Inflammatory macrophage (primary cell): ENCODE results near the gene GNAO1.
A peak's percentile ranks its signal among the peaks of the same experiment; 100 is the strongest.

Experiments used
- DNase-seq, 2 donors: peaks; one replicate each; pipeline ENCODE4 v3.0.0-alpha.2; 2020 to 2022

The GNAO1 gene

DNA sequence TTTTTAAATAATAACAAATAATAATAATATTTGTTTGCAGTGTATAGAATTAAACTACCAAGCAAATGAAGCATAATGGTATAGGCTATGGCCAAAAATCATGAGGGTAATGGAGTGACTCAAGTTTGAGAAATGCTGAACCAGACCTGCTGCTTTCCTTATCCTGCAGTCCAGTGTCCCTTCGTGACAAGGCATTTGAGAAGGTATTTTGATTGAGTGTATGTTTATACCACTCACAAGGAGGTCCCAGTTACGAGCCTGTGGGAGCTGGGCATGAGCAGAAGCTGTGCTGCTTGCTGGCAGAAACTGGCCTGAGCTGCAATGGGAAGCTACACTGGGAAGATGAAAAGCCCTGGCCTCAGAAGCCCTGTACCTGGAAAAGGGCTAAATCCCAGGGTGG is 50.3 kb downstream of the GNAO1 start:
- DNase-seq = no peak

DNA sequence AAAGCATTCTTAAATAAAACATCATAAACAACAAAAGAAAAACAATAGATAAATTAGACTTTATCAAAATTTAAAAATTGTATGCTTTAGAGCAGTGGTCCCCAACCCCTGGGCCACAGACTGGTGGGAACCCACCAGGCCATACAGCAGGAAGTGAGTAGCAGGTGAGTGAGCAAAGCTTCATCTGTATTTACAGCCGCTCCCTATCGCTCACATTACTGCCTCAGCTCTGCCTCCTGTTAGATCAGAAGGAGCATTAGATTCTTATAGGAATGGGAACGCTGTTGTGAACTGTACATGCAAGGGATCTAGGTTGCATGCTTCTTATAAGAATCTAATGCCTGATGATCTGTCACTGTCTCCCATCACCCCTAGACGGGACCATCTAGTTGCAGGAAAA is 51.5 kb downstream of the GNAO1 start:
- DNase-seq = no peak

- no peak for DNase-seq
Observed at GRCh38 chr16:56244612-56245011, 53.3 kb downstream of the GNAO1 start.

GRCh38 chr16:56245197-56245596 is 53.9 kb downstream of the GNAO1 start:
- no peak for DNase-seq

- peak; percentile 10 to 44 for DNase-seq
Observed at GRCh38 chr16:56246051-56246817, 54.9 kb downstream of the GNAO1 start.

DNA sequence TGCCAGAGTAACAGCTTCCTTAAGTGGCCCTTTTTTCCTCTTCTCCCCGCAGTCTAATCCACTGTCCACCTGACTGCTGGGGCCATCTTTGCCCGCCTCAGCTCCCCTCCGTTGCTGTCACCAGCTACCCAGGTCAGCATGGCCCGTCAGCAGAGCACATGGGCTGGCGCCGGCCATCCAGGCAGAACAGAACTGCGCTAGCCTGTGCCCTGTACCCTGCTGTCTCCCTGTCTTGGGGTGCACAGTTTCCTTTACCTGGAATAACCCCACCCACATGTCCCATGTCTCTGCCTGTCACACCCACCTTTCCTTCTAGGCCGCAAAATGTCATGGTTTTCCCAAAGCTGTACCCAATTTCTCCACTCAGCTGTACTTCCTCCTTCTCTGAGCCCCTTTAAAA is 55.7 kb downstream of the GNAO1 start:
- no peak for DNase-seq

DNA sequence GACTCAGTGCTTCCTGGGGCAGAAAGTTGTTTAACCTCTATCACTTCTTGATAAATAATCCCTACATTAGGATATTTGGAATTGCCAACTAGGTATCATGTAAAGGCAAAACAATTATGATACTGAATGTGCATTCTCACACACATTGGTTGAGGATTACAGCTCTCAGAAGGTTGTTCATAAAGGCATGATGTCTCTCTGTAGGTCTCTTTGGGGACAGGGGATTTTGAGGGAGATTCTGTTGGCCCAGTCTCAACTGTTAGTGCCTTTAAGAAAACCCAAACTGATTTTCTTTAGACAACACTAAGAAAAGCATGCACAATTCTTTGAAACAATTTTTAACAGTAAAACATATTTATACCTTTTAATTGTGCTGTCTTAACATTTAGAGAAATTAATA is 56.5 kb downstream of the GNAO1 start:
- DNase-seq = no peak

DNA sequence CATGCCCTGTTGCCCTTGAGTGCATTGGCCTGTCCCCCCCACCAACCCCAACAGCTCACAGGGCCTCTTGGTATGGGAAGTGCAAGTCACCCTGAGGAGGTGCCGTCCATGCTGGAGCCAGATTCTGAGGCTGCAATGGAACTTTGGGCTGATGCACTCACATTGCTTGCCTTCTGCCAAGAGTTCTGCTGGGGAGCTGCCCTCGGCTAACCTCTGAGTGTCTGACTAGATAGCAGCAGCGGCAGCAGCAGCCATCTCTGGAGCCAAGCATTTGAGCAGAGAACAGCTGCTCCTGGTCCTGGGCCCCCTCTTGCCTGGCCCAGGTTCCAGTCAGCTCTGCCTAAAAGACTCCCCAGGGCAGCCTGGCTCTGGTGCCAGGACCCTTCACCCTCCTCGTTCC is 61.5 kb downstream of the GNAO1 start:
- DNase-seq = no peak

DNA sequence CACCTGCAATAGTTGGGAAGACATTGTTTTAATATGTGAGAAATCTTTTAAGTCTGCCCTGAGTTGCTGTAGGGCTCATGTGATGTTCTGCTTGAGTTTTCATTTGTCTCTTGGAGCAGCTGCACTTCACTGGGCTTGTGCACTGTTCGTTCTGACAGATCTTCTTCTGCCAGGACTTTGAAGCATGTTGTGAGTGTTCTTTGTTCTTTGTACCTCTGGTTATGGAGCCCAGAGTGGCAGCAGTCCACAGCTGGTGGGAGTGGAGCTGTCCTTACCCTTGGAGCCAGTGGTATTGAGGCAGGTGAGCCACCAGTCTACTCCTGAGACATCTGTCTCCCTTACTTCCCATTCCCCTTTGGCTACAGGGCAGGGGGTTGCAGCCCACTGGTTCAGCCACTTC is 64.6 kb downstream of the GNAO1 start:
- DNase-seq = no peak

DNA sequence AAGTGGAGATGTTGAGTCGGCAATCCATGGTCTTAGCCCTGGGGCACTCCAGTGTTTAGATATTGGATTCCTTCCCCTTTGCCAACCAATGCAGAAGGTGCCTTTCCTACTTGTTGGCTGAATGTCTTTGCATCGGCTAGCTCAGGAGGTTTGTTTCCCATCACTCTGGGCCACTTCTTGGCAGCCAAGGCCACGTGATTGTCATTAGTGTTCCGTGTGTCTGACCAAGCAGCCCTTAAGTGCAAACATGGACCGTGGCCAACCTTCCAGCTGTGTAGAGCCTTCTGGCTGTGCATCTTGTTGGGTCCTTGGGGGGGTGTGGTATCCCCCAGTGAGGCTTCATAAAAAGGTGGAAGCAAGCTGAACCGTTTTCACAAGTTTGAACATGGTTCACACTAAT is 66.0 kb downstream of the GNAO1 start:
- no peak for DNase-seq

GRCh38 chr16:56257666-56258342 is 66.5 kb downstream of the GNAO1 start:
- DNase-seq = no peak

DNA sequence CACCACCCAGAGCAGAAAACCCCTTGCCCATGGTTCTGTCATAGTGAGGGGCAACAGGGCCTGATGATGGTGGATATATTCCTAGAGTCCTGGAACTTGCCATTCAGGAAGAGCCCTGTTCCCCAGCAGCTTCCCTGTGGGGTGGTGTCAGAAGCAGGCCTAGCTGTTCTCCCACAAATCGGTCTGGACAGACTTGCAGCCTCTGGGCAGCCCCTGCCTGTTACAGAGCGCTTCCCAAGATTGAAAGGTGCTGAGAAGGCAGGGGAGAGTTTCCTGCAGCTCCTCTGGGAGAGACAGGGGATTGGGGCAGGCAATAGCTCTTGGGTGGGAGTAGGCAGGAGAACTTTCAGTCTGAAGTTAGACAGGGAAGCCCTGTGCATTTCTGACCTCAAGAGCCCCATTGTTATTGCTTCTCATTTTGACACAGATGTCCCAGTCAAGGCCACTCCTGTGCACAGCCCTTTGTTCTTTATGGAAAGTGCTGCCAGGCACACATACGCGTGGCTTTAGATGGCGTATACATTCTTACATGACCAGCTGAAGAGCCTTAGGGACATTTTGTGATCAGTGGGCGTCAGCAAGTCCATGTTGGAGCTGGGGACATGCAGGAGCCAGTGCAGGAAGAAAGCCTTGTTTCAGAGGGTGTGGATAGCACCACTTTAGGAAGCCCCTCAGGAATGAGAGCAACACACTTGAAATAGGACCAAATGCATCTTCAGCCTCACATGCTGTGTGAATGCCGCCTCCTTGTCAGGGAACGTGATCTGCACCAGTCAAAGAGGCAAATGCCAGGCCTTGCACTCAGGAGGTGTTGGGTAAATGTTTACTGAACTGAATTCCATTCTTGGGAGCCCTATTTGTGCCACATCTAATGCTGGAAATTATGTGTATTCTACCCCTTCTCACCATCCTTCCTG is 67.5 kb downstream of the GNAO1 start:
- DNase-seq = no peak

GRCh38 chr16:56259425-56259779 is 68.1 kb downstream of the GNAO1 start:
- no peak for DNase-seq

DNA sequence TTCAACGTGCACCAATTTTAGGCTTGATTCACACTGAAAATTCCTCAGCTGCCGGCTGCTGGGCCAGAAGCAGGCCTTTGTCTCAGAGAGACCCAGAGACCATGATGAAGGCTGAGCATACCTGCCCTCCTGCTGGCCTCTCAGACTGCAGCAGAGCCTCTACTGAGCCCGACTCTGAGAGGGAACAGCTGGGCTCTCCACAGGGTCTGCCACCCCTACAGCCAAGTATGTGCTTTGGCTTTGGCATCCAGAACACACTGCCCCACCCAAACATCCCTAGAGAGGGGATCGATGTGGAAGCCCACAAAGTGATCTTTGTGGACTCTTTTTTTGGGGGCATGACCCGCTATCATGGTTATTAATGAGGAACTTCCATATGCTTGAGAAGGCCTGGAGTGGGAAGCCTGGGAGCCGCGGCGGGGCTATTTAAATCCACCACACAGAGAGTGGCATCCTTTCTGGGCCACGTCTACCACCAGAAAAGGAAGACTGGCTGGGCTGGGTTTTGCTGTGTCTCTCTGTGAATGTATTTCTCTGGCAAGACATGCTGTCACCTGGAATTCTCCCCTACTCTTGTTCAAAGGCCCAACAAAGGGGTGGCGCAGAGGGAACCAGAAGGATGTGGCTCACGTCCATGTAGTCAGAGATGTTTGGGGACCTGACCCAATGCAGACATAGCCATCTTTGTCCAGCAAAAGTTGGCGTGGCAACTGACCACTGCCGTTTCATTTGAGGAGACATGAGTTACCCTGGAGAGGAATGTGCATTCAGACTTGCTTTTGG is 69.3 kb downstream of the GNAO1 start:
- DNase-seq = no peak

GRCh38 chr16:56261656-56262055 is 70.4 kb downstream of the GNAO1 start:
- DNase-seq = no peak

DNA sequence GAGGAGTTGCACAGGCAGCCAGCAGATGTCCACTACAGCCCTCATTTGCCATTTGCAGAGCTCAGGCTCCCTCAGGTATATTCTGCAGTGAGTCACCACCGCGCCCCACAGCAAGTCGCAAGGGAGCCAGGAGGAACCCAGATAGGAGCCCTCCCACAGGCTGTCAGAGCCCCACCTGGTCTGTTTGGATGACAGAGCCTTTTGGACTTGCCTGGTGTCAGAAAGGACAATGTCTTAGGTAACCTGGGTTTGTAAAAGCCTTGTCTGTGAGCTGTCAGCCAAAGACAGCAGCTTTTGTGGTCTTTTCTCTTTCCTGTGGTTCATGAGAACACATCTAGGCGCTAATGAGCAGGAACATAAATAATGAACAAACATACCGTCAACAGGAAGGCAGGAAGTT is 70.9 kb downstream of the GNAO1 start:
- no peak for DNase-seq

- DNase-seq = no peak
Observed at GRCh38 chr16:56262551-56263245, 71.4 kb downstream of the GNAO1 start.

GRCh38 chr16:56263711-56264608 is 72.7 kb downstream of the GNAO1 start:
- DNase-seq = no peak

- no peak for DNase-seq
Observed at GRCh38 chr16:56264609-56264972, 73.3 kb downstream of the GNAO1 start.

- no peak for DNase-seq
Observed at GRCh38 chr16:56265184-56265583, 73.9 kb downstream of the GNAO1 start.

GRCh38 chr16:56265746-56266145 is 74.5 kb downstream of the GNAO1 start:
- DNase-seq = no peak
